Gastroesophageal sphincter (tissue), 3 donors: ENCODE measurements around the gene IFT122.

Experiments
- EP300 ChIP-seq: sonication (generic); formaldehyde crosslinking; IDR thresholded peaks from one replicate; pipeline ENCODE4 v1.6.1; 2017; ENCODE audit warnings: antibody characterized with exemption, mild to moderate bottlenecking
- POLR2AphosphoS5 ChIP-seq: sonication (generic); formaldehyde crosslinking; IDR thresholded peaks from one replicate; pipeline ENCODE4 v1.6.1; 2017; ENCODE audit warnings: antibody characterized with exemption
- TF ChIP-seq, protein P1 (sequence below), 4 experiments: fragments of 200-600 bp in 2 of 4; fragments of 450-650 bp in 2 of 4; sonication (generic) in 1 of 4; IDR thresholded peaks; one replicate each; pipeline ENCODE4 v1.5.1; 2017 to 2019; ENCODE audit warnings: antibody characterized with exemption in 4 of 4, mild to moderate bottlenecking in 2 of 4, moderate library complexity in 2 of 4

- no peak for TF ChIP-seq POLR2AphosphoS5
- TF ChIP-seq, protein P1, sequence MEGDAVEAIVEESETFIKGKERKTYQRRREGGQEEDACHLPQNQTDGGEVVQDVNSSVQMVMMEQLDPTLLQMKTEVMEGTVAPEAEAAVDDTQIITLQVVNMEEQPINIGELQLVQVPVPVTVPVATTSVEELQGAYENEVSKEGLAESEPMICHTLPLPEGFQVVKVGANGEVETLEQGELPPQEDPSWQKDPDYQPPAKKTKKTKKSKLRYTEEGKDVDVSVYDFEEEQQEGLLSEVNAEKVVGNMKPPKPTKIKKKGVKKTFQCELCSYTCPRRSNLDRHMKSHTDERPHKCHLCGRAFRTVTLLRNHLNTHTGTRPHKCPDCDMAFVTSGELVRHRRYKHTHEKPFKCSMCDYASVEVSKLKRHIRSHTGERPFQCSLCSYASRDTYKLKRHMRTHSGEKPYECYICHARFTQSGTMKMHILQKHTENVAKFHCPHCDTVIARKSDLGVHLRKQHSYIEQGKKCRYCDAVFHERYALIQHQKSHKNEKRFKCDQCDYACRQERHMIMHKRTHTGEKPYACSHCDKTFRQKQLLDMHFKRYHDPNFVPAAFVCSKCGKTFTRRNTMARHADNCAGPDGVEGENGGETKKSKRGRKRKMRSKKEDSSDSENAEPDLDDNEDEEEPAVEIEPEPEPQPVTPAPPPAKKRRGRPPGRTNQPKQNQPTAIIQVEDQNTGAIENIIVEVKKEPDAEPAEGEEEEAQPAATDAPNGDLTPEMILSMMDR (IDR thresholded peaks at IDR 0.05) = no peak
- no peak for TF ChIP-seq EP300
These were observed 99.2 kb downstream of the IFT122 start for GRCh38 chr3:129539206-129539605.
